Natural killer cell (primary cell): ENCODE measurements around the gene ZEB1. TPM values are rescaled to one million over a fixed set of nuclear protein-coding genes. Genes with fewer than 3 reads are reported as not detected.
"Not testable (repeated sequence)": the region's sequence is repeated elsewhere in the genome, so short reads cannot be mapped to it uniquely, and the experiment has no call there.

Source experiments
- ATAC-seq, 3 donors: fragments of 150-1000 bp in 2 of 3; fragments of 200-7000 bp in 1 of 3; cut with Tn5 transposase; 1 replicate in 1 of 3; 2 replicates in 2 of 3; pipeline ENCODE4 v1.10.0; 2021; ENCODE audit warnings: mild to moderate bottlenecking in 2 of 3, moderate library complexity in 2 of 3
- DNase-seq, 2 donors: peaks; one replicate each; pipeline versions ENCODE4 v3.0.0 to v3.0.0-alpha.2; 2013 to 2021; ENCODE audit warnings: mixed read lengths in 1 of 2
- H3K27ac ChIP-seq: one replicate; pipeline ENCODE4 v1.5.1; 2013; ENCODE audit warnings: mild to moderate bottlenecking, low read length
- H3K27me3 ChIP-seq: one replicate; pipeline ENCODE4 v1.6.1; 2013; ENCODE audit warnings: low read length; ENCODE audit not compliant: control insufficient read depth, insufficient read depth
- H3K36me3 ChIP-seq: one replicate; pipeline ENCODE4 v1.6.1; 2013; ENCODE audit warnings: low read length; ENCODE audit not compliant: control insufficient read depth, insufficient read depth
- H3K4me1 ChIP-seq: one replicate; pipeline ENCODE4 v1.6.1; 2013; ENCODE audit warnings: low read length; ENCODE audit not compliant: control insufficient read depth, insufficient read depth
- H3K4me3 ChIP-seq: one replicate; pipeline ENCODE4 v1.5.1; 2013; ENCODE audit warnings: low read length
- H3K9me3 ChIP-seq: one replicate; pipeline ENCODE4 v1.6.1; 2013; ENCODE audit warnings: low read length; ENCODE audit not compliant: control insufficient read depth, insufficient read depth
- H3K27ac Mint-ChIP-seq, 2 donors: one replicate each; pipeline ENCODE4 v1.8.0; 2022; ENCODE audit warnings: mild to moderate bottlenecking in 2 of 2, mixed read lengths in 2 of 2, moderate library complexity in 1 of 2
- H3K27me3 Mint-ChIP-seq, 2 donors: one replicate each; pipeline ENCODE4 v1.8.0; 2022; ENCODE audit warnings: low read depth in 2 of 2, mixed read lengths in 2 of 2
- H3K36me3 Mint-ChIP-seq: one replicate; pipeline ENCODE4 v1.8.0; 2022; ENCODE audit warnings: mixed read lengths
- H3K4me1 Mint-ChIP-seq, 2 donors: one replicate each; pipeline ENCODE4 v1.8.0; 2022; ENCODE audit warnings: mixed read lengths in 2 of 2
- H3K4me3 Mint-ChIP-seq: one replicate; pipeline ENCODE4 v1.8.0; 2022; ENCODE audit warnings: mild to moderate bottlenecking, moderate library complexity, mixed read lengths
- H3K9me3 Mint-ChIP-seq, 2 donors: one replicate each; pipeline ENCODE4 v1.8.0; 2022; ENCODE audit warnings: mixed read lengths in 2 of 2
- WGBS: methylation state at CpG from one replicate; pipeline ENCODE4 v1.1.7; 2013; ENCODE audit warnings: missing lambda C conversion rate; ENCODE audit not compliant: insufficient coverage; 5-methylcytosine and 5-hydroxymethylcytosine counted together
- intact Hi-C: fragments of 100-400 bp; cut with micrococcal nuclease; formaldehyde crosslinking; loops from one replicate; pipeline ENCODE4 v1.14.2; 2022
- total RNA-seq, 4 donors: library from RNA; stranded (reverse); fragments of 120-200 nt in 1 of 4; gene quantifications; one replicate each; pipeline versions ENCODE4 v1.2.3 to v1.2.4, GENCODE V29; 2013 to 2022
- TF ChIP-seq, protein P1 (sequence below): fragments of 200-600 bp; IDR thresholded peaks from one replicate; pipeline ENCODE4 v1.8.0; 2022; ENCODE audit warnings: antibody characterized with exemption

ZEB1 gene
- total RNA-seq, 3 donors from 2014 or later (not counting 1 experiment from before 2014, with no cell fraction given): 29.3 to 30.6 (median 29.7) TPM

DNA sequence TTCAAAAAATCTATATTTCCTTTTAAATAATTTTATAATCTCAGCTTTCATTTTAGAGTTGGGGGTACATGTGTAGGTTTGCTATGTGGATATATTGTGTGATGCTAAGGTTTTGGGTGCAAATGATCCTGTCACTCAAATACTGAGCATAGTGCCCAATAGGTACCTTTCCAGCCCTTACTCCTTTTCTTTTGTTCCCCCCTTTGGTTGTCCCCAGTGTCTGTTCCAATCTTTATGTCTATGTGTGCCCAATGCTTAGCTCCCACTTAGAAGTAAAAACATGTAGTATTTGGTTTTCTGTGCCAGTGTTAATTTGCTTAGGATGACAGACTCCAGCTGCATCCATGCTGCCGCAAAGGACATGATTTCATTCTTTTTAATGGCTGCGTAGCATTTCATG lies 103.6 kb downstream of the ZEB1 start:
- Histone ChIP-seq H3K4me3 (no peak overlapping the region), H3K27ac (no peak overlapping the region), H3K36me3 (no peaks in the 10 kb centered on the region), H3K4me1 (no peaks in the 10 kb centered on the region), H3K27me3 (no peaks in the 10 kb centered on the region), H3K9me3 (no peaks in the 10 kb centered on the region)
- no CpG with 5 or more reads among the region's 2 CpGs for WGBS
- no peaks in the 10 kb centered on the region for H3K27me3 Mint-ChIP-seq
- intact Hi-C loops: no loop called here
- ATAC-seq (no peak), DNase-seq (no peak)
- H3K4me3 Mint-ChIP-seq: no peak overlapping the region
- no peak overlapping the region for H3K27ac Mint-ChIP-seq
- no peaks in the 10 kb centered on the region for H3K36me3 Mint-ChIP-seq
- peaks cover 34 to 35% of the 10 kb centered on the region in 2 donors for H3K4me1 Mint-ChIP-seq
- TF ChIP-seq, protein P1, sequence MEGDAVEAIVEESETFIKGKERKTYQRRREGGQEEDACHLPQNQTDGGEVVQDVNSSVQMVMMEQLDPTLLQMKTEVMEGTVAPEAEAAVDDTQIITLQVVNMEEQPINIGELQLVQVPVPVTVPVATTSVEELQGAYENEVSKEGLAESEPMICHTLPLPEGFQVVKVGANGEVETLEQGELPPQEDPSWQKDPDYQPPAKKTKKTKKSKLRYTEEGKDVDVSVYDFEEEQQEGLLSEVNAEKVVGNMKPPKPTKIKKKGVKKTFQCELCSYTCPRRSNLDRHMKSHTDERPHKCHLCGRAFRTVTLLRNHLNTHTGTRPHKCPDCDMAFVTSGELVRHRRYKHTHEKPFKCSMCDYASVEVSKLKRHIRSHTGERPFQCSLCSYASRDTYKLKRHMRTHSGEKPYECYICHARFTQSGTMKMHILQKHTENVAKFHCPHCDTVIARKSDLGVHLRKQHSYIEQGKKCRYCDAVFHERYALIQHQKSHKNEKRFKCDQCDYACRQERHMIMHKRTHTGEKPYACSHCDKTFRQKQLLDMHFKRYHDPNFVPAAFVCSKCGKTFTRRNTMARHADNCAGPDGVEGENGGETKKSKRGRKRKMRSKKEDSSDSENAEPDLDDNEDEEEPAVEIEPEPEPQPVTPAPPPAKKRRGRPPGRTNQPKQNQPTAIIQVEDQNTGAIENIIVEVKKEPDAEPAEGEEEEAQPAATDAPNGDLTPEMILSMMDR: no peak
- H3K9me3 Mint-ChIP-seq: peaks cover 0 to 3% of the 10 kb centered on the region in 2 donors

DNA sequence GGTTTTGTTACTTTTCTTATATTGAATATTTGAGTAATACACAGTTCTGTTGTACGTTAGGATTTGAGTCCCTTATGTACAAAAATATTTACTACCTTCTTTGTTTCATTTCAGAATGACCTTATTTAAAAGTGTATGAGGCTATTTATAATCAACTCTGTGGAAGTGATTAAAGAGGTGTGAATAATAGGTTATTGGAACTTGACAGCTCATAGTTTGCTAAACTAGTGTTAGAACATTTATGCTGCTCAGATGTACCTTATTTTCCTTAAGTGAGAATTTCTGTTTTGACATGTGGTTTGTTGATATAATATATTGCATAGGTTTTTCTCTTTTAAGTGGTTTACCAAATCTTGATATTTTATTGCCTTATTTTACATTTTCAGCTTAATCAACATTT lies 105.5 kb downstream of the ZEB1 start:
- intact Hi-C loops: no loop called here
- H3K4me1 Mint-ChIP-seq: peaks cover 26 to 38% of the 10 kb centered on the region in 2 donors
- H3K27ac Mint-ChIP-seq: no peak overlapping the region
- H3K36me3 Mint-ChIP-seq: peaks cover 10% of the 10 kb centered on the region
- H3K9me3 Mint-ChIP-seq: peaks cover 3 to 4% of the 10 kb centered on the region in 2 donors
- Histone ChIP-seq H3K27me3 (no peaks in the 10 kb centered on the region), H3K4me1 (no peaks in the 10 kb centered on the region), H3K9me3 (no peaks in the 10 kb centered on the region), H3K36me3 (no peaks in the 10 kb centered on the region), H3K27ac (no peak overlapping the region), H3K4me3 (no peak overlapping the region)
- no peak for DNase-seq
- no peaks in the 10 kb centered on the region for H3K27me3 Mint-ChIP-seq
- TF ChIP-seq, protein P1: no peak
- no CpG with 5 or more reads among the region's 1 CpG for WGBS
- no peak overlapping the region for H3K4me3 Mint-ChIP-seq
- ATAC-seq: peak in 1 of 3 donors; percentile 30

- H3K4me1 Mint-ChIP-seq: peaks cover 14 to 28% of the 10 kb centered on the region in 2 donors
- H3K9me3 Mint-ChIP-seq: peaks cover 3 to 4% of the 10 kb centered on the region in 2 donors
- ATAC-seq (no peak), DNase-seq (no peak)
- H3K27ac Mint-ChIP-seq: no peak overlapping the region
- no peaks in the 10 kb centered on the region for H3K36me3 ChIP-seq
- no peak overlapping the region for H3K4me3 Mint-ChIP-seq
- intact Hi-C loops: no loop called here
- H3K4me3 ChIP-seq: no peak overlapping the region
- no peaks in the 10 kb centered on the region for H3K27me3 ChIP-seq
- H3K4me1 ChIP-seq: no peaks in the 10 kb centered on the region
- peaks cover 10% of the 10 kb centered on the region for H3K36me3 Mint-ChIP-seq
- TF ChIP-seq, protein P1: no peak
- 100% methylated on average over 1 of the region's 3 CpGs for WGBS
- H3K9me3 ChIP-seq: no peaks in the 10 kb centered on the region
- H3K27ac ChIP-seq: no peak overlapping the region
- no peaks in the 10 kb centered on the region for H3K27me3 Mint-ChIP-seq
These were observed 107.4 kb downstream of the ZEB1 start for GRCh38 chr10:31426401-31426800.

- ATAC-seq, H3K4me3 ChIP-seq, H3K36me3 ChIP-seq, H3K9me3 Mint-ChIP-seq, H3K27ac ChIP-seq, H3K27ac Mint-ChIP-seq, DNase-seq, H3K4me1 ChIP-seq, H3K9me3 ChIP-seq, H3K27me3 Mint-ChIP-seq, H3K27me3 ChIP-seq, H3K4me3 Mint-ChIP-seq, intact Hi-C loops: not testable (repeated sequence)
- H3K36me3 Mint-ChIP-seq: peaks cover 10% of the 10 kb centered on the region
- peaks cover 14 to 28% of the 10 kb centered on the region in 2 donors for H3K4me1 Mint-ChIP-seq
- 99% methylated on average over 9 of the region's 10 CpGs for WGBS
These were observed 108.3 kb downstream of the ZEB1 start for GRCh38 chr10:31427334-31427733.

- Mint-ChIP-seq H3K4me1 (peaks cover 14 to 28% of the 10 kb centered on the region in 2 donors), H3K36me3 (peaks cover 10% of the 10 kb centered on the region)
- H3K4me1 ChIP-seq, H3K4me3 Mint-ChIP-seq, DNase-seq, intact Hi-C loops, ATAC-seq, H3K27me3 ChIP-seq, H3K27me3 Mint-ChIP-seq, H3K4me3 ChIP-seq, H3K9me3 ChIP-seq, H3K27ac ChIP-seq, H3K9me3 Mint-ChIP-seq, H3K27ac Mint-ChIP-seq, H3K36me3 ChIP-seq: not testable (repeated sequence)
These were observed 109.5 kb downstream of the ZEB1 start for GRCh38 chr10:31428499-31428898.
